Testis (tissue), 2 donors: ENCODE measurements around the gene TNKS1BP1.

ENCODE experiments used
- POLR2A ChIP-seq: fragments of 450-650 bp; IDR thresholded peaks from one replicate; pipeline ENCODE4 v1.6.1; 2017; ENCODE audit warnings: antibody characterized with exemption, mild to moderate bottlenecking, moderate library complexity
- TF ChIP-seq, protein P1 (sequence below), 3 experiments: fragments of 450-650 bp in 2 of 3; fragments of 200-600 bp in 1 of 3; sonication (generic) in 1 of 3; IDR thresholded peaks; one replicate each; pipeline ENCODE4 v1.5.1; 2016 to 2019; ENCODE audit warnings: antibody characterized with exemption in 3 of 3, mild to moderate bottlenecking in 2 of 3, moderate library complexity in 1 of 3

DNA sequence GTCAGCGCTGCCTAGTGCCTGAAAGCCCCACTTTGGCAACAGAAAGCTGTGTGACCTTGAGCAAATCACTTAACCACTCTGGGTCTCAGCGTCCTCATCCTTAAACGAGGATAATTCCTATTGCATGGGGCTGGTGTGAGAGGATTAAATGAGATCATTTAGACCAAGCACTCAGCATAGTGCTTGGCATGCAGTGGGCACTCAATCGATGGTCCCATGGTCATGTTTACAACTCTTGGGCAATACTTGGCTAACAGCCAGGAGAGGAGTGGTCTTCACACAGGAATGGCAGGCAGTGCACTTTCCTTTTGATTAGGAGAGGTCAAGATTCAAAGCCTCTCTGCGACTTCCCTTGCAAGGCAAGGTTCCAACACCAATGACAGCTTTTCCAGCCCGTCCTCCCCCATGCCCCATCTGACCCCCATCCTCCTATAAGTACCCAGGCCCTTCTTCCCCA lies 14.1 kb downstream of the TNKS1BP1 start:
- TF ChIP-seq POLR2A = no peak
- TF ChIP-seq, protein P1, sequence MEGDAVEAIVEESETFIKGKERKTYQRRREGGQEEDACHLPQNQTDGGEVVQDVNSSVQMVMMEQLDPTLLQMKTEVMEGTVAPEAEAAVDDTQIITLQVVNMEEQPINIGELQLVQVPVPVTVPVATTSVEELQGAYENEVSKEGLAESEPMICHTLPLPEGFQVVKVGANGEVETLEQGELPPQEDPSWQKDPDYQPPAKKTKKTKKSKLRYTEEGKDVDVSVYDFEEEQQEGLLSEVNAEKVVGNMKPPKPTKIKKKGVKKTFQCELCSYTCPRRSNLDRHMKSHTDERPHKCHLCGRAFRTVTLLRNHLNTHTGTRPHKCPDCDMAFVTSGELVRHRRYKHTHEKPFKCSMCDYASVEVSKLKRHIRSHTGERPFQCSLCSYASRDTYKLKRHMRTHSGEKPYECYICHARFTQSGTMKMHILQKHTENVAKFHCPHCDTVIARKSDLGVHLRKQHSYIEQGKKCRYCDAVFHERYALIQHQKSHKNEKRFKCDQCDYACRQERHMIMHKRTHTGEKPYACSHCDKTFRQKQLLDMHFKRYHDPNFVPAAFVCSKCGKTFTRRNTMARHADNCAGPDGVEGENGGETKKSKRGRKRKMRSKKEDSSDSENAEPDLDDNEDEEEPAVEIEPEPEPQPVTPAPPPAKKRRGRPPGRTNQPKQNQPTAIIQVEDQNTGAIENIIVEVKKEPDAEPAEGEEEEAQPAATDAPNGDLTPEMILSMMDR (IDR thresholded peaks at IDR 0.05) = no peak
